Natural killer cell (primary cell): ENCODE results near the gene REC8. TPM values are rescaled to one million over a fixed set of nuclear protein-coding genes. Genes with fewer than 3 reads are reported as not detected.

Experiments
- ATAC-seq, 3 donors: fragments of 150-1000 bp in 2 of 3; fragments of 200-7000 bp in 1 of 3; cut with Tn5 transposase; 1 replicate in 1 of 3; 2 replicates in 2 of 3; pipeline ENCODE4 v1.10.0; 2021; ENCODE audit warnings: mild to moderate bottlenecking in 2 of 3, moderate library complexity in 2 of 3
- DNase-seq, 2 donors: peaks; one replicate each; pipeline versions ENCODE4 v3.0.0 to v3.0.0-alpha.2; 2013 to 2021; ENCODE audit warnings: mixed read lengths in 1 of 2
- H3K27ac ChIP-seq: one replicate; pipeline ENCODE4 v1.5.1; 2013; ENCODE audit warnings: mild to moderate bottlenecking, low read length
- H3K27me3 ChIP-seq: one replicate; pipeline ENCODE4 v1.6.1; 2013; ENCODE audit warnings: low read length; ENCODE audit not compliant: control insufficient read depth, insufficient read depth
- H3K36me3 ChIP-seq: one replicate; pipeline ENCODE4 v1.6.1; 2013; ENCODE audit warnings: low read length; ENCODE audit not compliant: control insufficient read depth, insufficient read depth
- H3K4me1 ChIP-seq: one replicate; pipeline ENCODE4 v1.6.1; 2013; ENCODE audit warnings: low read length; ENCODE audit not compliant: control insufficient read depth, insufficient read depth
- H3K4me3 ChIP-seq: one replicate; pipeline ENCODE4 v1.5.1; 2013; ENCODE audit warnings: low read length
- H3K9me3 ChIP-seq: one replicate; pipeline ENCODE4 v1.6.1; 2013; ENCODE audit warnings: low read length; ENCODE audit not compliant: control insufficient read depth, insufficient read depth
- H3K27ac Mint-ChIP-seq, 2 donors: one replicate each; pipeline ENCODE4 v1.8.0; 2022; ENCODE audit warnings: mild to moderate bottlenecking in 2 of 2, mixed read lengths in 2 of 2, moderate library complexity in 1 of 2
- H3K27me3 Mint-ChIP-seq, 2 donors: one replicate each; pipeline ENCODE4 v1.8.0; 2022; ENCODE audit warnings: low read depth in 2 of 2, mixed read lengths in 2 of 2
- H3K36me3 Mint-ChIP-seq: one replicate; pipeline ENCODE4 v1.8.0; 2022; ENCODE audit warnings: mixed read lengths
- H3K4me1 Mint-ChIP-seq, 2 donors: one replicate each; pipeline ENCODE4 v1.8.0; 2022; ENCODE audit warnings: mixed read lengths in 2 of 2
- H3K4me3 Mint-ChIP-seq: one replicate; pipeline ENCODE4 v1.8.0; 2022; ENCODE audit warnings: mild to moderate bottlenecking, moderate library complexity, mixed read lengths
- H3K9me3 Mint-ChIP-seq, 2 donors: one replicate each; pipeline ENCODE4 v1.8.0; 2022; ENCODE audit warnings: mixed read lengths in 2 of 2
- whole genome bisulfite sequencing: methylation state at CpG from one replicate; pipeline ENCODE4 v1.1.7; 2013; ENCODE audit warnings: missing lambda C conversion rate; ENCODE audit not compliant: insufficient coverage; 5-methylcytosine and 5-hydroxymethylcytosine counted together
- intact Hi-C: fragments of 100-400 bp; cut with micrococcal nuclease; formaldehyde crosslinking; loops from one replicate; pipeline ENCODE4 v1.14.2; 2022
- total RNA-seq, 4 donors: library from RNA; stranded (reverse); fragments of 120-200 nt in 1 of 4; gene quantifications; one replicate each; pipeline versions ENCODE4 v1.2.3 to v1.2.4, GENCODE V29; 2013 to 2022
- TF ChIP-seq, protein P1 (sequence below): fragments of 200-600 bp; IDR thresholded peaks from one replicate; pipeline ENCODE4 v1.8.0; 2022; ENCODE audit warnings: antibody characterized with exemption

Gene REC8
- total RNA-seq, 3 donors from 2014 or later (not counting 1 experiment from before 2014, with no cell fraction given), result 77.7 to 138 (median 103) TPM

DNA sequence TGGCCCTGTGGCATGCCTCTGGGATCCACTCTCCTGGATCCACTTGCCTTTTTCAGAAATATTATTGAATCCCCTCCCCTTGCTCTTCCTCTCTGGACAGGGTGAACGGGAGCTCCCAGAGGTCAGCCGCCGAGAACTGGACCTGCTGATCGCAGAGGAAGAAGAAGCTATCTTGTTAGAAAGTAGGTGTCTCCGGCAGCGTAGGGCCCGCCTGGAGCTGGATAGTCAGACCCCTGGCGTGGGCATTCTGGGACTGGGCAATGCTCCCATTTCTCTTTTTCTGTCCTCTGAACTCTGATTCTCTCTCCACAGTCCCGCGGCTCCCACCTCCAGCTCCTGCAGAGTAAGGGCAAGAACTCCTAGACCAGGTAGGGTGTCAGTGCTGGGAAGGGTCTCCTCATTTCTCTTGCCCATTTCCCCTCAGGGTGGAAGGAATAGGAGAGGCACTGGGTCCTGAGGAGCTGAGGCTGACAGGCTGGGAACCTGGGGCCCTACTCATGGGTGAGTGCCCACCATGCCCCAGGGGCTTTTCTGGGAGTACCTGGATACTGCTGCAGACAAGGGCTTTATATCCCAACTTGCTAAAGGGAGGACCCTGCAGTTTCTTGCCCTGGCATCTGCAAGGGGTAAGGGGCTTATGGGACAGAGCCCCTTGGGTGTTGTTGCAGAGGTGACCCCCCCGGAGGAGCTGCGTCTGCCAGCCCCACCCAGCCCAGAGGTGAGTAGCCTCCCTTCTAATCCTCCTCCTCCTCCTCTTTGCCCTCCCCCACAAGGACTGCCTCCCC lies 5.4 kb downstream of the REC8 start:
- Histone ChIP-seq H3K36me3 (peaks cover 41% of the 10 kb centered on the region), H3K9me3 (no peaks in the 10 kb centered on the region), H3K4me1 (peaks cover 10% of the 10 kb centered on the region), H3K4me3 (no peak overlapping the region), H3K27me3 (no peaks in the 10 kb centered on the region), H3K27ac (no peak overlapping the region)
- TF ChIP-seq, protein P1, sequence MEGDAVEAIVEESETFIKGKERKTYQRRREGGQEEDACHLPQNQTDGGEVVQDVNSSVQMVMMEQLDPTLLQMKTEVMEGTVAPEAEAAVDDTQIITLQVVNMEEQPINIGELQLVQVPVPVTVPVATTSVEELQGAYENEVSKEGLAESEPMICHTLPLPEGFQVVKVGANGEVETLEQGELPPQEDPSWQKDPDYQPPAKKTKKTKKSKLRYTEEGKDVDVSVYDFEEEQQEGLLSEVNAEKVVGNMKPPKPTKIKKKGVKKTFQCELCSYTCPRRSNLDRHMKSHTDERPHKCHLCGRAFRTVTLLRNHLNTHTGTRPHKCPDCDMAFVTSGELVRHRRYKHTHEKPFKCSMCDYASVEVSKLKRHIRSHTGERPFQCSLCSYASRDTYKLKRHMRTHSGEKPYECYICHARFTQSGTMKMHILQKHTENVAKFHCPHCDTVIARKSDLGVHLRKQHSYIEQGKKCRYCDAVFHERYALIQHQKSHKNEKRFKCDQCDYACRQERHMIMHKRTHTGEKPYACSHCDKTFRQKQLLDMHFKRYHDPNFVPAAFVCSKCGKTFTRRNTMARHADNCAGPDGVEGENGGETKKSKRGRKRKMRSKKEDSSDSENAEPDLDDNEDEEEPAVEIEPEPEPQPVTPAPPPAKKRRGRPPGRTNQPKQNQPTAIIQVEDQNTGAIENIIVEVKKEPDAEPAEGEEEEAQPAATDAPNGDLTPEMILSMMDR, result no peak
- peaks cover 6% of the 10 kb centered on the region for H3K36me3 Mint-ChIP-seq
- H3K27me3 Mint-ChIP-seq, result no peaks in the 10 kb centered on the region
- peaks cover 0 to 10% of the 10 kb centered on the region in 2 donors for H3K4me1 Mint-ChIP-seq
- no peaks in the 10 kb centered on the region for H3K9me3 Mint-ChIP-seq
- no peak for ATAC-seq
- intact Hi-C loops, result no loop called here
- H3K4me3 Mint-ChIP-seq, result no peak overlapping the region
- H3K27ac Mint-ChIP-seq, result no peak overlapping the region
- WGBS, result 98% methylated on average over 7 of the region's 12 CpGs
- DNase-seq, result no peak

DNA sequence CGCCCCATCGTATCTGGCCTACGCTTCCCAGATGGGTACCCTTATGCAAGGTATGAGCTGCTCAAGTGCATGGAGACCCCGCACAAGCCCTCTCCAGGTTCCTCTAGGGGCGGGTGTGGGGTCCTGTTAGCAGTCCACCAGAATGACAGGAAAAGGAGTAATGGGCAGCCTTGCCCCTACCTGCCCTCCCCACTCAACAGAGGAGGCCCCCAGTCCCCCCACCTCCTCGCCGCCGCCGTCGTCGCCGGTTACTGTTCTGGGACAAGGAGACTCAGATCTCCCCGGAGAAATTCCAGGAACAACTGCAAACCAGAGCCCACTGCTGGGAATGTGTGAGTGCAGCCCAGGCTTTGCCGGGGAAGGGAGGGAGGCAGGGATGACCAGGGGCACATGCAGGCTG lies 6.0 kb downstream of the REC8 start:
- Mint-ChIP-seq H3K27me3 (no peaks in the 10 kb centered on the region), H3K27ac (no peak overlapping the region), H3K36me3 (peaks cover 6% of the 10 kb centered on the region), H3K4me1 (peaks cover 0 to 9% of the 10 kb centered on the region in 2 donors), H3K4me3 (no peak overlapping the region), H3K9me3 (no peaks in the 10 kb centered on the region)
- H3K36me3 ChIP-seq, result peaks cover 45% of the 10 kb centered on the region
- ATAC-seq (no peak), DNase-seq (no peak)
- TF ChIP-seq, protein P1, result no peak
- H3K4me3 ChIP-seq, result no peak overlapping the region
- no peak overlapping the region for H3K27ac ChIP-seq
- intact Hi-C loops, result no loop called here
- H3K4me1 ChIP-seq, result peaks cover 3% of the 10 kb centered on the region
- WGBS, result over 99% methylated on average over 14 of the region's 14 CpGs
- no peaks in the 10 kb centered on the region for H3K9me3 ChIP-seq
- no peaks in the 10 kb centered on the region for H3K27me3 ChIP-seq

DNA sequence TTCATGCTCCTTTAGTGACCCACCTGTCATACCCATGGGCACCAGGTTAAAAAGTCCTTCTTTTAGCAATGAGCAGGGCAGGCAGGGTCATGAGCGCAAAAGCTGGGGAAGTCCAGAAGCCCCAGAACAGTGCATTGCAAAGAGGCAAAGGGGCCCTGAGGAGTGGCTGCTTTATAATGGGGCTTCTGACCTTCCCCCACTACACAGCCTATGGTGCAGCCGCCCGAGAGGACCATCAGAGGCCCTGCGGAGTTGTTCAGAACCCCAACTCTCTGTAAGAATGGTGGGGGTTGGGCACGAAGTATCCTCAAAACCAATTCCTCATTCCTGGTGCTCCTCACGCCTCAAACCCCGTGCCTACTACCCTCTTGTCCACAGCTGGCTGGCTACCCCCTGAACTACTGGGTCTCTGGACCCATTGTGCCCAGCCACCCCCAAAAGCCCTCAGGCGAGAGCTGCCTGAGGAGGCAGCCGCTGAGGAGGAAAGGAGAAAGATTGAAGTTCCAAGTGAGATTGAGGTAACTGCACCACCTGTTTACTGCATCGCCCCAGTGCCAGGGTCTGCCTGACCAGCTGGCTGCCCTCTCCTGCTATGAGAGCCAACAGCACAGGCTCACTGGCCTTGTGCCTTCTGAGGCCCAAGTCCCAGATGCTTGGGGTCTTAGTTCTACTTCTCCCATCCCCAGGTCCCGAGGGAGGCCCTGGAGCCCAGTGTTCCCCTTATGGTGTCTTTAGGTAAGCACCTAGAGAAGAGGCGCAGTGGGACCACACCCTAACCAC lies 6.7 kb downstream of the REC8 start:
- no peak overlapping the region for H3K4me3 Mint-ChIP-seq
- peaks cover 6% of the 10 kb centered on the region for H3K36me3 Mint-ChIP-seq
- H3K27ac Mint-ChIP-seq, result peak overlapping the region in 1 of 2 donors; percentile 21
- H3K9me3 ChIP-seq, result no peaks in the 10 kb centered on the region
- H3K4me3 ChIP-seq, result no peak overlapping the region
- no peak overlapping the region for H3K27ac ChIP-seq
- TF ChIP-seq, protein P1, result no peak
- DNase-seq, result no peak
- no peak for ATAC-seq
- peaks cover 52% of the 10 kb centered on the region for H3K36me3 ChIP-seq
- H3K27me3 Mint-ChIP-seq, result no peaks in the 10 kb centered on the region
- H3K27me3 ChIP-seq, result no peaks in the 10 kb centered on the region
- no peaks in the 10 kb centered on the region for H3K9me3 Mint-ChIP-seq
- intact Hi-C loops, result no loop called here
- WGBS, result 81% methylated on average over 9 of the region's 12 CpGs
- no peaks in the 10 kb centered on the region for H3K4me1 ChIP-seq
- peaks cover 0 to 2% of the 10 kb centered on the region in 2 donors for H3K4me1 Mint-ChIP-seq
